HEK293 (cell line): ENCODE measurements around the gene SKOR2.

Experiments used
- BCL11B ChIP-seq: fragments of 450-650 bp; formaldehyde crosslinking; IDR thresholded peaks from 2 replicates; pipeline ENCODE4 v1.5.1; 2016; ENCODE audit warnings: low read depth, missing biosample characterization, missing genetic modification characterization
- BCL6B ChIP-seq: fragments of 450-650 bp; formaldehyde crosslinking; IDR thresholded peaks from 2 replicates; pipeline ENCODE4 v1.5.1; 2017; ENCODE audit warnings: missing biosample characterization, missing genetic modification characterization
- FEZF1 ChIP-seq: fragments of 450-650 bp; formaldehyde crosslinking; IDR thresholded peaks from 2 replicates; pipeline ENCODE4 v1.5.1; 2016; ENCODE audit warnings: missing biosample characterization, missing genetic modification characterization
- INSM2 ChIP-seq: fragments of 450-650 bp; formaldehyde crosslinking; IDR thresholded peaks from 2 replicates; pipeline ENCODE4 v1.5.1; 2016; ENCODE audit warnings: missing biosample characterization, missing genetic modification characterization
- MEIS1 ChIP-seq: sonication (generic); formaldehyde crosslinking; IDR thresholded peaks from 2 replicates; pipeline ENCODE4 v1.8.1; 2022; ENCODE audit warnings: missing genetic modification reagents, mild to moderate bottlenecking, borderline replicate concordance
- PRDM1 ChIP-seq: fragments of 450-650 bp; formaldehyde crosslinking; IDR thresholded peaks from 2 replicates; pipeline ENCODE4; 2016; ENCODE audit warnings: missing biosample characterization, missing genetic modification characterization
- PRDM6 ChIP-seq: fragments of 450-650 bp; formaldehyde crosslinking; IDR thresholded peaks from 2 replicates; pipeline ENCODE4 v1.5.1; 2017; ENCODE audit warnings: missing biosample characterization, missing genetic modification characterization
- WT1 ChIP-seq: fragments of 450-650 bp; formaldehyde crosslinking; IDR thresholded peaks from 2 replicates; pipeline ENCODE4 v1.5.1; 2016; ENCODE audit warnings: missing biosample characterization, missing genetic modification characterization
- ZBTB10 ChIP-seq: fragments of 450-650 bp; formaldehyde crosslinking; IDR thresholded peaks from 2 replicates; pipeline ENCODE4 v1.5.1; 2016; ENCODE audit warnings: missing biosample characterization, missing genetic modification characterization
- ZBTB20 ChIP-seq: fragments of 450-650 bp; formaldehyde crosslinking; IDR thresholded peaks from 2 replicates; pipeline ENCODE4 v1.5.1; 2016; ENCODE audit warnings: missing biosample characterization, missing genetic modification characterization
- ZBTB26 ChIP-seq: fragments of 450-650 bp; formaldehyde crosslinking; optimal IDR thresholded peaks from 2 replicates; pipeline ENCODE3; 2016; ENCODE audit warnings: missing biosample characterization, mild to moderate bottlenecking, missing genetic modification characterization
- ZFP69B ChIP-seq: fragments of 450-650 bp; formaldehyde crosslinking; IDR thresholded peaks from 2 replicates; pipeline ENCODE4 v1.5.1; 2016; ENCODE audit warnings: missing biosample characterization, missing genetic modification characterization
- ZNF132 ChIP-seq: fragments of 450-650 bp; formaldehyde crosslinking; IDR thresholded peaks from 2 replicates; pipeline ENCODE4 v1.5.1; 2017; ENCODE audit warnings: missing biosample characterization, missing genetic modification characterization, borderline replicate concordance
- ZNF146 ChIP-seq: fragments of 450-650 bp; formaldehyde crosslinking; IDR thresholded peaks from 2 replicates; pipeline ENCODE4 v1.5.1; 2016; ENCODE audit warnings: missing biosample characterization, missing genetic modification characterization
- ZNF214 ChIP-seq: fragments of 450-650 bp; formaldehyde crosslinking; IDR thresholded peaks from 2 replicates; pipeline ENCODE4 v1.5.1; 2017; ENCODE audit warnings: missing biosample characterization, mild to moderate bottlenecking, missing genetic modification characterization, borderline replicate concordance
- ZNF223 ChIP-seq: fragments of 450-650 bp; formaldehyde crosslinking; IDR thresholded peaks from 2 replicates; pipeline ENCODE4 v1.5.1; 2016; ENCODE audit warnings: missing biosample characterization, missing genetic modification characterization
- ZNF23 ChIP-seq: fragments of 450-650 bp; formaldehyde crosslinking; IDR thresholded peaks from 2 replicates; pipeline ENCODE4 v1.5.1; 2016; ENCODE audit warnings: missing biosample characterization, missing genetic modification characterization, borderline replicate concordance
- ZNF394 ChIP-seq: fragments of 450-650 bp; formaldehyde crosslinking; IDR thresholded peaks from 2 replicates; pipeline ENCODE4 v1.5.1; 2016; ENCODE audit warnings: missing biosample characterization, missing genetic modification characterization, mild to moderate bottlenecking, moderate library complexity, borderline replicate concordance
- ZNF398 ChIP-seq: fragments of 450-650 bp; formaldehyde crosslinking; IDR thresholded peaks from 2 replicates; pipeline ENCODE4 v1.5.1; 2017; ENCODE audit warnings: missing biosample characterization, missing genetic modification characterization
- ZNF416 ChIP-seq: fragments of 450-650 bp; formaldehyde crosslinking; IDR thresholded peaks from 2 replicates; pipeline ENCODE4 v1.5.1; 2016; ENCODE audit warnings: missing biosample characterization, missing genetic modification characterization
- ZNF548 ChIP-seq: fragments of 450-650 bp; formaldehyde crosslinking; IDR thresholded peaks from 2 replicates; pipeline ENCODE4 v1.5.1; 2016; ENCODE audit warnings: missing biosample characterization, missing genetic modification characterization
- ZNF558 ChIP-seq: fragments of 450-650 bp; formaldehyde crosslinking; IDR thresholded peaks from 2 replicates; pipeline ENCODE4 v1.5.1; 2016; ENCODE audit warnings: missing biosample characterization, missing genetic modification characterization
- ZNF610 ChIP-seq: fragments of 450-650 bp; formaldehyde crosslinking; IDR thresholded peaks from 2 replicates; pipeline ENCODE4 v1.5.1; 2016; ENCODE audit warnings: missing biosample characterization, missing genetic modification characterization, borderline replicate concordance
- ZNF645 ChIP-seq: fragments of 450-650 bp; formaldehyde crosslinking; IDR thresholded peaks from 2 replicates; pipeline ENCODE4; 2016; ENCODE audit warnings: missing biosample characterization, missing genetic modification characterization
- ZNF660 ChIP-seq: fragments of 450-650 bp; IDR thresholded peaks from 2 replicates; pipeline ENCODE4 v1.5.1; 2018; ENCODE audit warnings: missing biosample characterization, mild to moderate bottlenecking, missing genetic modification characterization
- ZNF843 ChIP-seq: fragments of 450-650 bp; formaldehyde crosslinking; IDR thresholded peaks from 2 replicates; pipeline ENCODE4 v1.5.1; 2016; ENCODE audit warnings: missing biosample characterization, missing genetic modification characterization
- ZSCAN23 ChIP-seq: fragments of 450-650 bp; formaldehyde crosslinking; IDR thresholded peaks from 2 replicates; pipeline ENCODE4 v1.5.1; 2016; ENCODE audit warnings: missing biosample characterization, missing genetic modification characterization
- ZSCAN30 ChIP-seq: fragments of 450-650 bp; IDR thresholded peaks from 2 replicates; pipeline ENCODE4 v1.5.1; 2018; ENCODE audit warnings: missing biosample characterization, mild to moderate bottlenecking, missing genetic modification characterization, moderate library complexity
- ZXDB ChIP-seq: fragments of 450-650 bp; formaldehyde crosslinking; IDR thresholded peaks from 2 replicates; pipeline ENCODE4 v1.5.1; 2016; ENCODE audit warnings: missing biosample characterization, missing genetic modification characterization

SKOR2 gene

GRCh38 chr18:47175898-47176575, 75.4 kb downstream of the SKOR2 start, which contains the start of gene IER3IP1 (continued):
- TF ChIP-seq ZBTB10 (tag by site-specific recombination) (peak; percentile 53; the same call in 1 of the 2 replicates), ZNF645 (tag by site-specific recombination) (no peak), ZNF23 (tag by site-specific recombination) (no peak), ZXDB (tag by site-specific recombination) (peak; percentile 76), ZFP69B (tag by site-specific recombination) (no peak), ZNF660 (tag by site-specific recombination) (peak; percentile 62; the same call in 1 of the 2 replicates), MEIS1 (CRISPR knock-in tag) (no peak), ZSCAN30 (tag by site-specific recombination) (peak; percentile 59; the same call in 1 of the 2 replicates), INSM2 (no peak), ZNF394 (tag by site-specific recombination) (no peak), ZSCAN23 (no peak), ZNF558 (tag by site-specific recombination) (no peak), ZNF214 (tag by site-specific recombination) (no peak), ZNF416 (tag by site-specific recombination) (no peak), PRDM1 (tag by site-specific recombination) (no peak), BCL11B (tag by site-specific recombination) (no peak), FEZF1 (tag by site-specific recombination) (no peak), ZNF132 (tag by site-specific recombination) (no peak), ZBTB26 (tag by site-specific recombination) (peak; percentile 84), ZBTB20 (peak; percentile 38; the same call in 1 of the 2 replicates), ZNF548 (tag by site-specific recombination) (no peak), ZNF610 (tag by site-specific recombination) (no peak), ZNF146 (tag by site-specific recombination) (no peak), ZNF398 (tag by site-specific recombination) (no peak), BCL6B (tag by site-specific recombination) (no peak), WT1 (tag by site-specific recombination) (no peak), ZNF843 (tag by site-specific recombination) (no peak), ZNF223 (tag by site-specific recombination) (no peak), PRDM6 (tag by site-specific recombination) (no peak)
